ENCODE data around the gene CCDC40. TPM values are rescaled to one million over a fixed set of nuclear protein-coding genes. Genes with fewer than 3 reads are reported as not detected.

The CCDC40 gene
- total and polyA plus RNA-seq, 12 donors, result 2.1 to 15.7 (median 6.0) TPM

- Histone ChIP-seq H3K9me3 (replicated peaks in 1 of 3) (no peaks in the 10 kb centered on the region), H3K4me3 (no peak overlapping the region), H3K27me3 (no peaks in the 10 kb centered on the region), H3K27ac (no peak overlapping the region), H3K4me1 (replicated peaks in 1 of 2) (peaks cover 0 to 8% of the 10 kb centered on the region in 2 donors), H3K36me3 (replicated peaks in 1 of 2) (peaks cover 0 to 16% of the 10 kb centered on the region in 2 donors)
- no peak for TF ChIP-seq POLR2A (IDR thresholded peaks at IDR 0.05)
- TF ChIP-seq CTCF (IDR thresholded peaks at IDR 0.05), result no peak
- intact Hi-C loops (cut with DNase I), result no loop called here
- 92 to 97% (median 96%) methylated on average over 4 to 33 of the region's 33 CpGs for WGBS, 4 donors
- no peak for DNase-seq
These were observed 26.1 kb upstream of the CCDC40 start for GRCh38 chr17:80010283-80010858.

DNA sequence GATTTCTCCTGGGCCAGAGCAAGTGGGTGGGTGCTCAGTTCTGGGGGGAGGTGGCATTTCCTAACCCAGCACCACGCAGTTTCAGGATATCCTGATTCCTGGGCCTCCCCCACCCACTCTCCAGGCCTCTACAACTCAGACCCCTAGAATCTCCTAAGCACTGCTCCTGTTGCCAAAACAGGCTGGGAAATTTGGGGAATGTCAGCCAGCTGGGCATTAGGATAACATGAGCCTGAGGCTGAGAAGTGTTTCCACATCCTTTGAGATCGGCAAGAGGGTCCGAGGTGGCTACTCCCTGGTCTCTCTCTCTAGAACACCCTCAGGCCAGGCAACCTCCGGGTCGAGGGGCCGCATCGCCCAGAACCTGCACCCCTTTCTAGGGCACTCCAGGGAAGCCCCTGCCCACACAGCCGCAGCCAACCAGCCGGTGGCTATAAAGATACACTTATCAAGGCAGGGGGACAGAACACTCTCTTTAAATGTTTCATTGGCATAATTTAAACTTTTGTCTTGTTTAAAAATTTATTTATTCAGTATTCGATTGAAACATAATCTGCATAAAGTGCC, 24.4 kb upstream of the CCDC40 start:
- WGBS, 4 donors, result 83 to 89% (median 88%) methylated on average over 9 to 10 of the region's 10 CpGs
- no peak for TF ChIP-seq CTCF (IDR thresholded peaks at IDR 0.05)
- TF ChIP-seq POLR2A (IDR thresholded peaks at IDR 0.05), result no peak
- Histone ChIP-seq H3K27me3 (no peaks in the 10 kb centered on the region), H3K4me3 (no peak overlapping the region), H3K4me1 (replicated peaks in 1 of 2) (peaks cover 0 to 4% of the 10 kb centered on the region in 2 donors), H3K27ac (no peak overlapping the region), H3K36me3 (replicated peaks in 1 of 2) (peaks cover 0 to 16% of the 10 kb centered on the region in 2 donors), H3K9me3 (replicated peaks in 1 of 3) (no peaks in the 10 kb centered on the region)
- DNase-seq, result no peak
- intact Hi-C loops (cut with DNase I), result no loop called here

DNA sequence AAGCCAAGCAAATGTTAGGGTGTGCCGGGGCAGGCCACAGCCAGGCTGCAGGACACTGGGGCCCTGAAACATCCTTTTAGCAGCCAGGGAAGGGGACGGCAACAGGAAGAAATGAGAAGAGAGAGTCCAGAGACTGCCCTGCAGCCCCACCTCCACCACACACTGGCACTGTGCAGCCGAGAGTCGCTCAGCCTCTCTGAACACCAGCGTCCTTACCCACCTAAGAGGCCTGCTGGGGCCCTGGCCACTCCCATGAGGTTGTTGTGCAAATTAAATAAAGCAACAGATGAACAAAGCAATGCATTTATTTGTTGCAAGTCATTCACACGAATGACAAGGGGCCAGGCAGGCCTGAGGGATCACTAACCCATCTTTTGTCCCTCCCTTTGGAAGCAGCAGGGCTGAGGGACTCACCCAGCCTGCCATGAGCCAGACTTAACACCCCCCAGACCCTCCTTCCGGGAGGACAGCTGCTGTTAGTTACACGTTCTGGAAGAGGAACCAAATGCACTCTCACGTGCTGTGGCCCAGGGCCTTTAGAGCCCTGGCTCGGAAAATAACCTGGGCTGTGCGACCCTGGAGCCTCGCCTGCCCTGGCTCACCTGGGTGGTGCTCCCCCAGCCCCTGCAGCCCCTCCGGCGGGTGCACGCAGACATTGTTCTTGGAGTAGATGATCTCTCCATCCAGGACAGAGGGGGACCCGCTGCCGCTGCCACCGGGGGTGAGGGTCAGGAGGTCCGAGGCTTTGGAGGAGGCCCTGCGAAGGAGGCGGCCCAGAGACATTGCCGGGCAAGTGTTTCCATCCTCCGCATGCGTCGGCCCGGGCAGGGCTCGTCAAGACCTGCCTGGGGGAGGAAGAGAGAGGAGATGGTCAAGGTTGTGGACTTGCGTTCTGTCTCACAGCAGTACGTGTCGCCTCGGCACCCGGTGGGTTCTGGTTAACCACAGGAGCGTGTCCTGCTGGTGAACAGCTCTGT, 23.4 kb upstream of the CCDC40 start:
- H3K4me1 ChIP-seq (replicated peaks in 1 of 2), result peaks cover 0 to 4% of the 10 kb centered on the region in 2 donors
- DNase-seq, result peak in 1 of 7 donors; percentile 11
- peaks cover 0 to 16% of the 10 kb centered on the region in 2 donors for H3K36me3 ChIP-seq (replicated peaks in 1 of 2)
- 91 to 93% (median 92%) methylated on average over 21 to 33 of the region's 33 CpGs for WGBS, 4 donors
- no peak overlapping the region for H3K4me3 ChIP-seq
- no peak overlapping the region for H3K27ac ChIP-seq
- H3K27me3 ChIP-seq, result no peaks in the 10 kb centered on the region
- TF ChIP-seq POLR2A (IDR thresholded peaks at IDR 0.05), result no peak
- no peaks in the 10 kb centered on the region for H3K9me3 ChIP-seq (replicated peaks in 1 of 3)
- intact Hi-C loops (cut with DNase I), result no loop called here

GRCh38 chr17:80017226-80018010, 19.0 kb upstream of the CCDC40 start:
- 96 to 97% (median 97%) methylated on average over 17 to 18 of the region's 18 CpGs for WGBS, 4 donors
- Histone ChIP-seq H3K9me3 (replicated peaks in 1 of 3) (no peaks in the 10 kb centered on the region), H3K4me1 (replicated peaks in 1 of 2) (no peaks in the 10 kb centered on the region), H3K27me3 (no peaks in the 10 kb centered on the region), H3K36me3 (replicated peaks in 1 of 2) (peaks cover 0 to 10% of the 10 kb centered on the region in 2 donors), H3K27ac (no peak overlapping the region), H3K4me3 (no peak overlapping the region)
- no peak for DNase-seq
- intact Hi-C loops (cut with DNase I), result no loop called here
- TF ChIP-seq POLR2A (IDR thresholded peaks at IDR 0.05), result no peak
- TF ChIP-seq CTCF (IDR thresholded peaks at IDR 0.05), result no peak

All from adrenal gland (tissue), 12 donors.